ENCODE results near the gene SDC3. TPM values are rescaled to one million over a fixed set of nuclear protein-coding genes. Genes with fewer than 3 reads are reported as not detected.

Gene SDC3
- total and polyA plus RNA-seq, 7 donors: 3.3 to 11.6 (median 6.8) TPM

DNA sequence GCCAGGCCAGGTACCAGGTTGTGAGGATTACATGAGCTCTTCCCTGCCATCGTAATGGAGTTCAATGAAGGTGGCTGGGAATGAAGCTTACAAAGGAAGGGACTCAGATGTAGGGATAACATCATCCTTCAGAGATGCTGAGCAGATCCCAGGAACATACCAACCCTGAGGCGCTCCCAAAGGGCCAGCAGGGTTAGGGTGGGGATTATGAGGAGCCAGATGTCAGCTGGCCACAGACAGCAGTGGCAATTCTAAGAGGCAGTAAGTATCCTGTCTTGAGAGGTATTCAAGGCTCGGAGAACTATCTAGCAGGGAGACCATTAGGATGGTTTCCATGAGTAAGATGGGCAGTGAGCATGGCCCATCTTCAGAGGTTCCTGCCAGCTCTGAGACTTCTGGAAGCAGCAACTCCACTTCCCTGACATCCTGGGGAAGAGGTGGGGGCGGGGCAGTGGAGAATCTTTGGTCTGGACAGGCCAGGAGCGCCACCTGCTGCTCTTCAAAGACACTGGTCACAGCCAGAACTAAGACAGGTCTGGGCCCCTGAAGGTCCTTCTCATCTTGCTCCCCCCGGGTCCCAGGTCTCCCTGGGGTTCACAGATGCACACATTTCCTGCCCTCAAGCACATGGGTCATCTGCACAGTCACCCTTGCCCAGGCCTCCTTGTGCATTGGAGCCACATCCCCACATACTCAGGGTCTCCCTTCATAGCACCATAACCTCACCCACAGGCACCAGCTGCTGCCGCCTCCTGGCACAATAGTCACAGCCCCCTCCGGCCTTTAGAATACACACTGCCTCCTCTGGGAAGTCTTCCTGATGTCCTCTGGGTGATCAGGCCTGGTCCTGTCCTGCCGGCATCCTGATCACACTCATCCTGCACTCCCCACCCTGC lies 2.7 kb upstream of the SDC3 start:
- WGBS, 3 donors: 36 to 42% (median 40%) methylated on average over 9 of the region's 9 CpGs
- intact Hi-C loops (cut with DNase I): loop anchor here (1.0 to 5.0 kb wide), 5 partner anchors 110 to 189 kb away; partner anchors contain the start of gene MATN1 (in 1 of the 2)
- H3K27ac ChIP-seq: no peak overlapping the region

GRCh38 chr1:30909365-30910068 lies 959 bp upstream of the SDC3 start:
- WGBS, 3 donors: 70 to 73% (median 72%) methylated on average over 14 of the region's 14 CpGs
- H3K9me3 ChIP-seq: no peaks in the 10 kb centered on the region
- intact Hi-C loops (cut with DNase I): loop anchor here (1.0 to 5.0 kb wide), 4 partner anchors 104 to 187 kb away; partner anchors contain the start of gene MATN1 (in 1 of the 2)
- no peak overlapping the region for H3K27ac ChIP-seq
- no peak for TF ChIP-seq CTCF (IDR thresholded peaks at IDR 0.05)
- H3K27me3 ChIP-seq (ENCODE audit: insufficient read depth in 3 of 3, low read length in 2 of 3): peaks cover 0 to 6% (median 0%) of the 10 kb centered on the region in 3 donors
- H3K36me3 ChIP-seq (ENCODE audit: insufficient read depth in 1 of 2, low read depth in 1 of 2): no peaks in the 10 kb centered on the region
- ATAC-seq: no peak
- DNase-seq: no peak
- peak overlapping the region; percentile 63 for H3K4me3 ChIP-seq
- no peaks in the 10 kb centered on the region for H3K4me1 ChIP-seq

More for the DNA sequence above, 2.7 kb upstream of the SDC3 start:
- H3K27me3 ChIP-seq (ENCODE audit: insufficient read depth in 3 of 3, low read length in 2 of 3): peaks cover 0 to 6% (median 0%) of the 10 kb centered on the region in 3 donors
- H3K4me3 ChIP-seq: no peak overlapping the region
- no peaks in the 10 kb centered on the region for H3K4me1 ChIP-seq
- H3K9me3 ChIP-seq: no peaks in the 10 kb centered on the region
- TF ChIP-seq CTCF (IDR thresholded peaks at IDR 0.05): peak; percentile 84
- H3K36me3 ChIP-seq (ENCODE audit: insufficient read depth in 1 of 2, low read depth in 1 of 2): no peaks in the 10 kb centered on the region
- DNase-seq: peak; percentile 89 to 90
- ATAC-seq: peak; percentile 83 to 91 (median 84)

DNA sequence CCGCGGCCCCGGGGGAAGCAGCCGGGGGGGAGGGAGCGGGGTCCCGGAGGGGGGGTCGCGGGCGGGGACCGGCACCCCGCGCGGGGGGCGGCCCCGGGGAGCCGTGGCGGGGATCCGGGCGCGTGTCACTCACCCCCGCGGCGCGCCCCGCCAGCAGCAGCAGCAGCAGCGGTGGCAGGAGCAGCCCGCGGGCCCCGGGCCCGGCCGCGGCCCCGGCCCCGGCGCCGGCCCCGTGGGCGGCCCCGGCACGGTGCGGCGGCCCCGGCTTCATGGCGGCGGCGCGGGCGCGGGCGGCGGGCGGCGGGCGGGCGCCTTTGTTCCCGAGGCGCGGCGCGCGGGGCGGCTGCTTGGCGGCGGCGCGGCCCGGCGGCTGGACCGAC lies 252 bp downstream of the SDC3 start:
- no peaks in the 10 kb centered on the region for H3K9me3 ChIP-seq
- ATAC-seq: no peak
- peak overlapping the region; percentile 66 for H3K4me3 ChIP-seq
- no peak for DNase-seq
- H3K27ac ChIP-seq: no peak overlapping the region
- intact Hi-C loops (cut with DNase I): no loop called here
- H3K27me3 ChIP-seq (ENCODE audit: insufficient read depth in 3 of 3, low read length in 2 of 3): peaks cover 0 to 6% (median 0%) of the 10 kb centered on the region in 3 donors
- H3K36me3 ChIP-seq (ENCODE audit: insufficient read depth in 1 of 2, low read depth in 1 of 2): no peaks in the 10 kb centered on the region
- 0 to 3% (median 3%) methylated on average over 7 to 69 of the region's 69 CpGs for WGBS, 3 donors
- no peak for TF ChIP-seq CTCF (IDR thresholded peaks at IDR 0.05)
- H3K4me1 ChIP-seq: no peaks in the 10 kb centered on the region

GRCh38 chr1:30907481-30908315 lies 860 bp downstream of the SDC3 start:
- TF ChIP-seq CTCF (IDR thresholded peaks at IDR 0.05): no peak
- intact Hi-C loops (cut with DNase I): loop anchor here in 1 of 2 donors (2.0 kb wide), 1 partner anchor 185 kb away; the partner anchor contains the start of gene MATN1
- DNase-seq (no peak), ATAC-seq (no peak)
- no peak overlapping the region for H3K27ac ChIP-seq
- H3K4me3 ChIP-seq: peak overlapping the region; percentile 66
- H3K36me3 ChIP-seq (ENCODE audit: insufficient read depth in 1 of 2, low read depth in 1 of 2): no peaks in the 10 kb centered on the region
- peaks cover 0 to 6% (median 0%) of the 10 kb centered on the region in 3 donors for H3K27me3 ChIP-seq (ENCODE audit: insufficient read depth in 3 of 3, low read length in 2 of 3)
- H3K9me3 ChIP-seq: no peaks in the 10 kb centered on the region
- WGBS, 3 donors: 18 to 23% (median 18%) methylated on average over 36 to 47 of the region's 47 CpGs
- H3K4me1 ChIP-seq: no peaks in the 10 kb centered on the region

All from psoas muscle (tissue), 8 donors.